GM13977 (cell line): Measurements from ENCODE around the gene TEX38.
"Not testable (repeated sequence)": the region's sequence is repeated elsewhere in the genome, so short reads cannot be mapped to it uniquely, and the experiment has no call there.

Experiments used
- DNase-seq: peaks from one replicate; pipeline ENCODE4 v3.0.0; 2012; ENCODE audit warnings: low spot score
- CTCF ChIP-seq: IDR thresholded peaks from 2 replicates; pipeline ENCODE4 v1.5.1; 2012; ENCODE audit warnings: mild to moderate bottlenecking, control low read depth; ENCODE audit not compliant: insufficient read depth; ENCODE audit errors: extremely low read depth, missing control alignments
- in situ Hi-C: fragments of 300-500 bp; cut with MboI; formaldehyde crosslinking; loops from one replicate; pipeline ENCODE4 v1.12.0; 2022; ENCODE audit warnings: low sequenced_read_pairs, low pct_unique_long_range_greater_than_20kb, mixed read lengths, inconsistent platforms; ENCODE audit not compliant: unreplicated experiment

TEX38 gene

GRCh38 chr1:46653405-46653958 lies 18.2 kb upstream of the TEX38 start:
- in situ Hi-C loops = no loop called here
- DNase-seq = no peak
- no peak for TF ChIP-seq CTCF

- no peak for TF ChIP-seq CTCF
- no peak for DNase-seq
- in situ Hi-C loops = no loop called here
Measured at GRCh38 chr1:46654012-46654411, 17.6 kb upstream of the TEX38 start.

GRCh38 chr1:46654698-46655097 lies 17.0 kb upstream of the TEX38 start:
- in situ Hi-C loops, DNase-seq: not testable (repeated sequence)

GRCh38 chr1:46655848-46656247 lies 15.8 kb upstream of the TEX38 start:
- in situ Hi-C loops = no loop called here
- TF ChIP-seq CTCF = no peak
- DNase-seq = no peak

GRCh38 chr1:46656643-46657042 lies 15.0 kb upstream of the TEX38 start:
- in situ Hi-C loops = no loop called here
- TF ChIP-seq CTCF = no peak
- DNase-seq = no peak

- DNase-seq = no peak
- in situ Hi-C loops = no loop called here
- TF ChIP-seq CTCF = no peak
Measured at GRCh38 chr1:46657775-46658174, 13.9 kb upstream of the TEX38 start.

GRCh38 chr1:46659307-46659870 lies 12.3 kb upstream of the TEX38 start:
- DNase-seq = no peak
- TF ChIP-seq CTCF = no peak
- in situ Hi-C loops = no loop called here

- DNase-seq = peak; percentile 55
- in situ Hi-C loops = not testable (repeated sequence)
Measured at GRCh38 chr1:46660116-46660515, 11.5 kb upstream of the TEX38 start.

GRCh38 chr1:46662919-46663318 lies 8.7 kb upstream of the TEX38 start:
- in situ Hi-C loops, DNase-seq: not testable (repeated sequence)
